GM19455 (cell line): Measurements from ENCODE around the gene FAM124B.

Experiments
- ATAC-seq: cut with Tn5 transposase; IDR thresholded peaks from one replicate; pipeline ENCODE4 v1.9.1; 2021; ENCODE audit not compliant: unreplicated experiment

The FAM124B gene, protein sequence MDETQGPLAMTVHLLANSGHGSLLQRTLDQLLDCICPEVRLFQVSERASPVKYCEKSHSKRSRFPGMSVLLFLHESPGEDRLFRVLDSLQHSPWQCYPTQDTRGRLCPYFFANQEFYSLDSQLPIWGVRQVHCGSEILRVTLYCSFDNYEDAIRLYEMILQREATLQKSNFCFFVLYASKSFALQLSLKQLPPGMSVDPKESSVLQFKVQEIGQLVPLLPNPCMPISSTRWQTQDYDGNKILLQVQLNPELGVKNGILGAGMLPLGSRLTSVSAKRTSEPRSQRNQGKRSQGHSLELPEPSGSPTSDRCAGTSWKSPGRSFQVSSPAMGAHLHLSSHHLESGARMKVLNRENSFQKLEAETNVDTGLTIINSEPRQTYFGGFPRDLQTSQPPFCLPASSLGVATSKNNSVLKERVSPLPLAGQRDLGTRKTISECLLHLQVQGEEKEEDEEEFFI

DNA sequence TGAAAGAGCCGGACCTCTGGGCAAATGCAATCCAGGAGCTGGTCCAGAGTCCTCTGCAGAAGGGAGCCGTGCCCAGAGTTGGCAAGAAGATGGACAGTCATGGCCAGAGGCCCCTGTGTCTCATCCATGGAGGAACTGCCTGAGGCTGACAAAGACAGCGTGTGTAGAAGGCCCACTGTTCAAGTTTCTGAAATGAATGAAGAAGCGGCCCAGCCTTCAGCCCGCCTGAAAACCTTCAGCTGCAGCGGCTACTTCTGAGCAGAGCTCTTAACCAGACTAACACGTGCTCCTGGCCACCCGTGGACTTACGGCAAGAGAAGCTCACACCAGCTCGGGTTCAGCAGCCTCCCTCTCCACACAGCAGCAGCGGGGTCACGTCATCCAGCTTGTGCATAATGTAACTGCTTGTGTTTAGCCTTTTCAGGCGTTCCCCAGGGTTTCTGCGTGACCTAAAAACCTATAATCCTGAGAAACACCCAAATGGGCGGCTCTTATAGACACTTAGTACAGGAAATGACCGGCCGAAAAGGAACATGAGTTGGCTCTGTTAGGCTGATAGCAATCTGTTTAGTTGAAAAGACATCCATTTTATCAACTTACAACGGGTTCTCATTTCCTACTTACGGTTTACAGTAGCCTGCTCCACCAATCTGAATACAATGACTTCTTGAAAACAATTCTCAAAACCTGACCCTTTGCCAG, at the start of gene FAM124B:
TSS of gene FAM124B (minus strand) at position 467 of the 702 bp plus-strand sequence. CDS start at position 128, 339 bp downstream.
- no peak for ATAC-seq

DNA sequence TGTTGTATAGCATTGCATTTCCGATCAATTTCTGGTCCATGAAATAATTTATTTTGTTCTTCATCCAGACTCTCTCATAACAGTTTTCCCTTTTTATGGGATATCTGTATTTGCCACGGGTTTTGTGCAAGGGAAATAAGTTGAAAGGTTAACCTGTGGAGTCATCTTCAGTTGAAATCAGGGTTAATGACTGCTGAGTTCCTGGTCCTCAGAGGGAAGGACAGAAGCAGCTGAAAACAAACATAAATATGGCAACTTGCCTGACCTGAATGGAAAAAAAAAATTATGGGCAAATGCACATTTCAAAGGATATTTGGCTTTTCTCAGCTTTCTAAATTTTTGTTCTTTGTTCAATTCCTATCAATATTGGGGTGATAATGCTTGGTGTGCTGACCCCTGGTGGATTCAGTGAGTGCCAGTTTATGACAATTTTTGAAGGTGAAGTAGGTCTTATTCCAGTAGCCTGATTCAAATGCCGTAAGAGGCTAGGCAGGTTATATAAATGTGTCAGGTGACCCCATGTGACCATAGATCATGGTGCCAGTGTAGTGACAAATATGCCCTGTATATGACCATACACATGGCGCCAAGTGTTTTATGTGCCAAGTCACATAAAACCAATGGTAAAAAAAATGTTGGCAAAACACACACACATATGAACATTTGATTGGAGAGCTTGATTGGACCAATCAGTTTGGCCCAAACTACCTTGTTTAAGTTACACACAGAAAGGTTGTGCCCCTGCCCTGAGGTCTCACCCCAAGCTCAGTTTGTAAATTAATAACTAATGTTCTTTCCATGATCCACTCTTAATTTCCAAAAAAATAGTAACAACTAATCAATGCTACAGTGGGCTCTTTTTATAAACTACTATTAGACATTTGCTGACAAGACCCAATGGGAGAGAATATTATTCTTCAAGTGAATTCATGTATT, 47.6 kb upstream of the FAM124B start:
- ATAC-seq = no peak

DNA sequence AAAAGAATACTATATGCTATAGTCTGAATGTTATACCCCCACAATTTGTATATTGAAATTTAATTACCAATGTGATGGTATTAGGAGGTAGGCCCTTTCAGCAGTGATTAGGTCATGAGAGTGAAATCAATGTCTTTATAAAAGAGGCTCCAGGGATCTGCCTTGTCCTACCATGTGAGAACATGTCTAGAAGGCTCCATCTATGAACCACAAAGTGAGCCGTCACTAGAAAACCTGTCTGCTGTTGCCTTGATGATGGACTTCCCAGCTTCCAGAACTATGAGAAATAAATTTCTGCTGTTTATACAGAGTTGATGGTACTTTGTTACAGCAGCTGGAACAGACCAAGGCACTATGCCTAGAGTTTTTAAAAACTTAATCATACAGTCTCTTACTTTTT, 46.3 kb upstream of the FAM124B start:
- no peak for ATAC-seq

DNA sequence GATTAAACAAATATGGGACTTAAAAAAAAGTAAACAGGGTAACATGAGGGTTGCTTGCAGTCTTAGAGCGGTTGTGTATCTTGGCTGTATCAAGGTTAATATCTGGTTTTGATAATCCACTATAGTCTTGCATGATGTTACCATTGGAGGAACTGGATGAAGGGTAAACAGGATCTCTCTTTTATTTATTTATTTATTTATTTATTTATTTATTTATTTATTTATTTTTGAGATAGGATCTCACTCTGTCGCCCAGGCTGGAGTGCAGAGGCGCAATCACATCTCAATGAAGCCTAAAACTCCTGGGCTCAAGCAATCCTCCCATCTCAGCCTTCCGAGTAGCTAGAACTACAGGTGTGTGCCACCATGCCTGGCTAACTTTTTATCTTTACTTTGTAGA, 42.9 kb upstream of the FAM124B start:
- ATAC-seq = no peak

DNA sequence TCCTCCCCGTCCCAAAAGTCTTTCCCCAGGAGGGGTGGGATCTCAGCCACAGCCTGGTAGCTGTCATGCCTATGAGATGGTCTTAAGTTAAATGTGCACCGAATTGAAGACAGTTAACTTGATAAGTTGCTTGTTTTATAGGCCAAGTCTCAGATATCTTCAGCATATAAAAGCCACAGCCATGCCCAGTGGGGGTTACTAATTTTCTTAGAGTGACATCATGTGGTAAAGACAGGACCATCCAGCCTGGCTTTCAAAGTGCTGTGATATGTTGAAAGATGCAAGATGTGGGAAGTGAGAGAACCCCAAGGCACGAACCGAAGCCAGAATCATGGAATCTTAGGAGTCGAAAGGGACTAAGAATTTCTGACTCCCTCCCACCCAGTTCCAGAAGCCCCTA, 42.1 kb upstream of the FAM124B start:
- no peak for ATAC-seq

DNA sequence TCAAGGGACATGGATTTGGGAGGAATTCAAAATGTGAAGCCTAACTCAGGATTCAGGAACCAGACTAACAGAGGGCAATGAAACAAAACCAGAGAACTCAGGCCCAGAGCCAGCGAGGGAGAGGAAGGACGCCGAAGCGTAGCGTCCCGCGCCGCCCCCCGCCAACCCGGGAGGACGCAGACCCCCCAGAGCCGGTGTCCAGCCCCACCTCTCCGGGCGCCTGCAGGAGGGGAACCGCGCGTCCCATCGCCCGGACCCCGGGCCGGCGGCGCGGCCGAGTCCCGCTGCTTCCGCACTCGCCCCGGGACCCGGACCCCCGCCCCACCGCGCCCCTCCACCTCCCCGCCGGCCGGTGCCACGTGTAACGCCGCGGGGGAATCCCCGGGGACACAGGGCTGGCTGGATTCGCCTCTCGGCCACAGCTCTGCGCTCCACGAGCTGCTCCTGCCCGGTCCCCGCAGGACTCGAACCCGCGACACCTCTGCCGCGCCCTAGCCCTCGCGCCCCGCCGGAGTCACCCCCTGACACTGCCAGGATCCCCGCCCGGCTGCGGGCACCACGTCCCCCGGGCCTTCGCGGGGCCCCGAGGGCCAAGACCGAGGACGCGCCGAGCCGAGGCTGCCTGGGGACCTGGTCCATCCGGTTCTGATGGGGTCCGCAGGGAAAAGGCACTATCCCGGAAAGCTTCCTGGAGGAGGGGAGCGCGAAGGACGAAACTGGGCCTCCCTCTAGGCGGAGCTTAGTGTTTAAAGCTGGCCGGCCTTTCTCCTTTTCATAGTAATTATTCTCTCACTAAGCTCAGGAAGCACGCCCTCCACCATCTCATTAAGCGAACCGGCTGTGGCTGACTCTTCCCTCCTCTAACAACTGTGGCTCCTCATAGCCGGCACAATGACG, 40.4 kb upstream of the FAM124B start:
- ATAC-seq = no peak

DNA sequence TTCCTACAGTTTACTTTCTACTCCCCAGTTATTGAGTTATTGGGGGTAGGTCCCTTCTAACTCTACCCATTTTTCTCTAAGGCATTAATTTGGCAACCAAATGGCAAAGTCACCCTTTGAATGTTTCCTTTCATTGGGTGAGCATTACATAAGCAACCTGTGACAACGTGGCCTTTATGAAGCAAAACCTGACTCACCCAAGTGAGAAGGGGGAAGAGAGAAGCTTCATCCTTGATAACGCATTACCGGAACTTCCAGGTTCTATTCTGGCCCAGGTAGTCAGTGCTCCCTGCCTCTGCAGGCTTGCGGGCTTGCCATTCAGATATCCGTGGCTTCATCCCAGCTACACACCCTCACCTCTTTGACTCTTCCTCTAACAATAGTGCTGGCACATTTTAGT, 39.1 kb upstream of the FAM124B start:
- no peak for ATAC-seq

DNA sequence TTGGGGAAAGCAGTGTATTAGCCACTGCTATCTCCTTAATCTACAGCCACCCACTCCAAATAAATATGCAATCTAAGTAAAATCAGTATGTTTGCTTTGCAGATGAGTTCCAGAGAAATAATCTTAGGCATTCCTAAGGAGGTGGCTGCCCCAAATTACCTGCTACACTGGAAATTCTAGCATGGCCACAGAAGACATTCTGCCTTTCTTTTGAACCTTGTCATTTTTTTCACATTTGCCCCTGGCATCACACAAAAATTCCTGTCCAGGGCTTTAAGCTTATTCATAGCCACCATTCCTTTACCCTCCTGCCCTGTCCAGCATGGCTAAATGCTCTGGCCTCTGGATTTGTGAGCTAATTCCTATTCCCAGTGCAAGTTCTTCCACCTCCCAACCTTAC, 36.8 kb upstream of the FAM124B start:
- ATAC-seq = no peak

DNA sequence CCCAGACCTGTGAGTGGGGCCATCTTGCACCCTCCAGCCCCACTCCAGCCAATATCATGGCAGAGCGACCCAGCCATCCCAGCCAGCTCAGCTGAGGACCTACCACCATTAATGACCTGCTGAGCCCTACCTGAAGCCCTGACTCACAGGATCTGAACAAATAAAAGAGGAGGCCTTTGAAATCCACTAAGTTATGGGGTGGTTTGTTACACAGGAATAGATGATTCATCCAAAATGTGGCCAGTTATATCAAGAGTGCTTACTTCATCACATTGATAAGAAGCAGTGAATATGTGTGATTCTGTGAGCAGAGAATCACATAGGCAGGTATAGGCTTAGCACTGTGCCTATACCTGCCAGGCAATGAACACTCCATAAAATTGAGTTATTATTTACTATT, 34.7 kb upstream of the FAM124B start:
- no peak for ATAC-seq

DNA sequence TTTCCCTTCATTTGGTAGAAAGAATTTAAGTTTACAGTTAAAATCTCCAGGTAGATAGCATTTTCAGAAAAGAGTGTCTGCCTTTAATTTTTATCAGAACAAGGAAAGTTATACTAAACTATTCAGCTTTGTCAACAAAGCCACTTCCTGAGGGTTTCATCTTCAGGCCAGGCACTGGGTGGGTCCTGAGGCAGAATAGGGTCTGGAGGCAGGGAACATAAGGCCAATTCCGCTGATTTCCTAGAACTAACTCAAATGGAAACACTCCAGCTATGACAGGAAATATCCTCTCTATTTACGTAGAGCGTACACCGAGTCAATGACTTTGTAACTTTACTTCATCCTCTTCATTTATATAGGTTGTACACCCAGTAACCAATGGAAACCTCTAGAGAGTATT, 32.7 kb upstream of the FAM124B start:
- ATAC-seq = no peak

DNA sequence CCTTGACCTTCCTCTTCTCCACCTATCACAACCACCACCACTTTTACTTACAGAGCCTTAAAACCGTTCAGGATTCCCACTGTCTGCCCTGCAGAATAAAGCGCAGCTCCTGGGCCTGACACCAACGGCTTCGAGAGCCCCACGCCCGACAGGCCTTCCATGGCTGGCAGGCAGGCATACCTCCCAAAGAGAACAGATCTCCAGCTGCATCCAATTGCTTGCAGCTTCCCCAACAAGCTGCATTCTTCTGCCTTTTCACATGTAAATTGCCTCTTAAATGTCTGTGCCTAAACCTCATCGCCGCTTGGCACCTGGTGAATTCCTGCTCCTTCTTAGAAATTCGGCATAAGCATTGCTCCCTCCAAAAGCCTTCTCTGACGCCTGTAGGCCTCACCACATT, 31.5 kb upstream of the FAM124B start:
- ATAC-seq = no peak

DNA sequence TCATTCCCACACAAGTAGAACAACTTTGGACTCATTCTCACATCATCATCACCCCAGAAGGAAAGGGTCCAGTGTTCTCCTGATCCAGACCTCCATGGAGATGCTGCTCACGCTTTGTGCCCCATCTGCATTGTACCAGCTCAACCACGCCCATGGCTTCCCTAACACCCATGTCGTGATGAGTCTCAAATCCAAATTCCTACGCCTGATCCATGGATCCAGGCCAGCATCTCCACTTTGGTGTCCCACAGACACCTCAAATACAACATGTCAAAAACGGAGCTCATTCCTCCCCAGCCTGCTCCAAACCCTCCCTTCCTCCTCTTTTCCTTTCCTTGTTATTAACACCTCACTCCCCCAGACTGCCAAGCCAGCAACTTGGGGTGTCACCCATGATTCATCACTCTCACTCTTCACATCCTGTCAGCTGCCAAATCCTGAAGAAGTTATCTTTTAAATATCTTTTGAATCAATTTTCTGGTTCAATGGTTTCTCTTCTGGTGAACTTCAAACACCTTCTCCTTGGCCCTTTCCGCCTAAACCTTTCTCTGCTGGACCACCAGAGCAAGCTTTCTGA, 30.2 kb upstream of the FAM124B start:
- no peak for ATAC-seq

DNA sequence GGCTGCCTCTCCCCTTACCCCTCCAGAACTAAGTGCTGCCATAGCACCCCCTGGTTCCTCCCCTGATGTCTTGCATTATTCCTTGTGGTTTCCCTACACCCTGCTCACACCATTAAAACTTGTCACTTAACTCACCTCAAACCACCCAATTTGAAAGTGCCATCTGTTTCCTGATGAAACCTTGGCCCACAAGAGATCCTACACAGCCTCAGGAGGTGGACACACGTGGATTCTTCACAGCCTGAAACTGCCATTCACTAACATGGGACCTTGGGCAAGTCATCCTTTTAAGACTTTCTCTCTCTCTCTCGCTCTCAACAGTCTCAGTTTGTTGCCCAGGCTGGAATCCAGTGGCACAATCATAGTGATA, 27.5 kb upstream of the FAM124B start:
- ATAC-seq = no peak

DNA sequence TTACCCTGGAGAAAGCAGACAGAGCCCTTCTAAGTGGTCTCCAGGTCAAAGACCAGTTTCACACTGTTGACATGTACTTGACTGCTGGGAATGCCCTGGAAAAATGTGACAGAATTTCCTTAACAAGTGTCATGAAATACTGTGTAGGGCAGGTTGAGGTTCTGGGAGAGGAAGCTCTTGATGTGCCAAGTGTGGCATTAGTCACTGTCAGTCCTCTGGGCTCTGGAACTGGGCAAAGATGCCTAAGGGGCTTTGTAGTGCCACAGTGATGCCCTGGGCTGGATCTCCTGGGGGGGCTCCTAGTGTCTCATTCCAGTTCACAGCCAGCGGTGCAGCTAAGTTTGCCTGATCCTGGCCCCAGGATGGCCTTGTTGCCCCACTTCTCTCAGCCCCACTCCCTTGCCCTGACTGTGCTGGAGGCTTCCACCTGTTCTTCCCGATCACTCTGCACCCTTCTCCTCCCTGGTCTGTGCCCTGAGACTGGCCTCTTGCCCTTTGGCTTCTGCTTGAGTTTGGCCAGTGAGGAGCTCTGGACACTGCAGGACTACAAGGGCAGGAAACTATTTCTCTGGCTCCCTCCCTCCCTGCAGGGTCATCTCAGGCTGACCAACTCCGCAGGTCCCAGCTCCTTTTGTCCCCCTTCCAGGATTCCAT, 27.0 kb upstream of the FAM124B start:
- ATAC-seq = no peak

DNA sequence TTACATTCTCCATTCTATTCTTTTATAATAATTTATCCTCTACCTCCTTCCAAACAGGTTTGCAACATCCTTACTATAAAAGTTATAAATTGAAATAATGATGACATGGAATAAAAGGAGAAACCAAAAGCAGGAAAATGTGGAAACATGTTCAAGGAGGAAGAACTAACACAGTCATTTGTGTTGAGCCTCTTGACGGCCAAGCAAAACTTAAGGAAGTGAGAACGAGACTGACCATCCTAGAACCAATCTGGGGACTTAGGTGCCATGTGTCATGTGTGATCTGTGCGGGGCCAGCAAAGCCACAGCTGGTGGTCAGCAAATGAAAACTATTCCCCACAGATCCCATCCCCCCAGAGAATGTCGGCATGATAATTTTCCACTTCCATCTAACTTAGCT, 25.6 kb upstream of the FAM124B start:
- ATAC-seq = no peak

DNA sequence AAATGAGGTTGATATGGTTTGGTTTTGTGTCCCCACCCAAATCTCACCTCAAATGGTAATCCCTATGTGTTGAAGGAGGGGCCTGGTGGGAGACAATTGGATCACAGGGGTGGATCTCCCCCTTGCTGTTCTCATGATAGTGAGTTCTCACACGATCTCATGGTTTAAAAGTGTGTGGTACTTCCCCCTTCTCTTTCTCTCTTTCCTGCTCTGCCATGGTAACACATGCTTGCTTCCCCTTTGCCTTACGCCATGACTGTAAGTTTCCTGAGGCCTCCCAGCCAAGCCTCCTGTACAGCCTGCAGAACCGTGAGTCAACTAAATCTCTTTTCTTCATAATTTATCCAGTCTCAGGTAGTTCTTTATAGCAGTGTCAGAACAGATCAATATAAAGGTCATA, 24.7 kb upstream of the FAM124B start:
- no peak for ATAC-seq

DNA sequence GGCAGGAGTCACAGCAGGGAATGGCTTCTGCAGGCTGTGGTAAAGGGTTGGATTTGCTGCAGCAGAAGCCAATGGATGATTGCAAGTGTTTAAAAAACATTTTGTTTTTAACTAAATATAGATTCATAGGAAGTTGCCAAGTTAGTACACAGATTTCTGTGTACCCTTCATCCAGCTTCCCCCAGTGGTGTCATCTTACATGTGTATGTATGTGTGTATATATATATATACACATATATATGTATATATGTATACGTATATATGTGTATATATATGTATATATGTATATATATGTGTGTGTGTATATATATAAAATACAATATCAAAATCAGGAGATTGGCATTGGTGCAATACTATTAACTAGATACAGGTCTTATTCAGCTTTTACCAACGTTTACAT, 19.2 kb upstream of the FAM124B start:
- ATAC-seq = no peak

DNA sequence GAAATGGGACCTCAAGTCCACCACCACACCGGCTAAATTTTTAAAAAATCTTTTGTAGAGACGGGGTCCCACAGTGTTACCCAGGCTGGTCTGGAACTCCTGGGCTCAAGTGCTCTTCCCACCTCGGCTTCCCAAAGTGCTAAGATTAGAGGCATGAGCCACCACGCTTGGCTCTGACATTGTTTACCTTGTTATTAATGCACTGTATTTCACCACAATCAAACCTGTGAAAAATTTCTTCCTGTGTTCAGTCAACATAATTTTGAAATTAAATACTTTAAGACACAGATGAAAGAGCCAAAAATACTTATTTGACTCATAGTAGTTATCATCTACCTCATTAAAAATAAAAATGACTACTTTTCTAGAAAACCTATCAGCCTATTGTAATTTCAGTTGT, 16.0 kb upstream of the FAM124B start:
- ATAC-seq = no peak

DNA sequence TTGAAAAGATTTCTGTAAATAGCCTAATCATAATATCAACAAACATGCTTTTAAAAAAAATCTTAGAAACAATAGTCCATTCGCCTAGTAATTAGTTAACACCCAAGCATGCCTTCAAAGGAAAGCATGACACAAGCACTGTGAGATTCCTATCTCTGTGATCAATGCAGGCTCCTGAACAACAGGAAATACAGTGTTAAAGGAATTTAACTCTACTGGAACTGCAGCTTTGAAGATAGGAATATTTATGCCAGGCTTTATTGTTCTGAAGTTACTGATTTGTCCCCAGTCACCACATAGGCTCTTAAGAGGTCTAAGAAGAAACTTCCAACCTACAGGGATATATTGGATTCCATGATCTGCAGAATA, 15.4 kb upstream of the FAM124B start:
- no peak for ATAC-seq
